Activated gamma-delta T cell treated with Interleukin-2 at 50 U/mL for 16 hours (primary cell): ENCODE measurements around the gene TCEA2.
A peak's percentile ranks its signal among the peaks of the same experiment; 100 is the strongest.

Experiments used
- DNase-seq: peaks from one replicate; pipeline ENCODE4 v3.0.0-alpha.2; 2020

Gene TCEA2

GRCh38 chr20:64099086-64099786 lies 36.2 kb downstream of the TCEA2 start:
- no peak for DNase-seq

- no peak for DNase-seq
These were observed 37.0 kb downstream of the TCEA2 start for GRCh38 chr20:64099880-64100565.

- DNase-seq = no peak
These were observed 37.5 kb downstream of the TCEA2 start for GRCh38 chr20:64100566-64100888.

- DNase-seq = no peak
These were observed 38.1 kb downstream of the TCEA2 start for GRCh38 chr20:64100946-64101688.

GRCh38 chr20:64101731-64102621 lies 39.0 kb downstream of the TCEA2 start:
- DNase-seq = peak; percentile 64

GRCh38 chr20:64102647-64103354 lies 39.8 kb downstream of the TCEA2 start:
- no peak for DNase-seq

GRCh38 chr20:64103871-64104666 lies 41.1 kb downstream of the TCEA2 start:
- DNase-seq = no peak

- DNase-seq = no peak
These were observed 41.9 kb downstream of the TCEA2 start for GRCh38 chr20:64104667-64105451.

- DNase-seq = no peak
These were observed 42.9 kb downstream of the TCEA2 start for GRCh38 chr20:64105846-64106434.

- DNase-seq = no peak
These were observed 43.5 kb downstream of the TCEA2 start for GRCh38 chr20:64106435-64106961.

GRCh38 chr20:64106981-64107735 lies 44.2 kb downstream of the TCEA2 start, which contains the start of gene NPBWR2:
Gene NPBWR2, minus strand, starts transcription at chr20:64107565. Its CDS starts 734 bp downstream, at chr20:64106831.
- peak; percentile 10 for DNase-seq

GRCh38 chr20:64107736-64108457 lies 44.9 kb downstream of the TCEA2 start:
- peak; percentile 1 for DNase-seq

- DNase-seq = no peak
These were observed 46.0 kb downstream of the TCEA2 start for GRCh38 chr20:64108731-64109681.

- DNase-seq = no peak
These were observed 46.9 kb downstream of the TCEA2 start for GRCh38 chr20:64109831-64110391.

- DNase-seq = no peak
These were observed 47.5 kb downstream of the TCEA2 start for GRCh38 chr20:64110411-64111068.
